GM18867 (cell line): Measurements from ENCODE around the gene TGIF2.

ENCODE experiments used
- ATAC-seq: cut with Tn5 transposase; IDR thresholded peaks from one replicate; pipeline ENCODE4 v1.9.1; 2021; ENCODE audit warnings: mild to moderate bottlenecking, moderate library complexity; ENCODE audit not compliant: unreplicated experiment

The TGIF2 gene

DNA sequence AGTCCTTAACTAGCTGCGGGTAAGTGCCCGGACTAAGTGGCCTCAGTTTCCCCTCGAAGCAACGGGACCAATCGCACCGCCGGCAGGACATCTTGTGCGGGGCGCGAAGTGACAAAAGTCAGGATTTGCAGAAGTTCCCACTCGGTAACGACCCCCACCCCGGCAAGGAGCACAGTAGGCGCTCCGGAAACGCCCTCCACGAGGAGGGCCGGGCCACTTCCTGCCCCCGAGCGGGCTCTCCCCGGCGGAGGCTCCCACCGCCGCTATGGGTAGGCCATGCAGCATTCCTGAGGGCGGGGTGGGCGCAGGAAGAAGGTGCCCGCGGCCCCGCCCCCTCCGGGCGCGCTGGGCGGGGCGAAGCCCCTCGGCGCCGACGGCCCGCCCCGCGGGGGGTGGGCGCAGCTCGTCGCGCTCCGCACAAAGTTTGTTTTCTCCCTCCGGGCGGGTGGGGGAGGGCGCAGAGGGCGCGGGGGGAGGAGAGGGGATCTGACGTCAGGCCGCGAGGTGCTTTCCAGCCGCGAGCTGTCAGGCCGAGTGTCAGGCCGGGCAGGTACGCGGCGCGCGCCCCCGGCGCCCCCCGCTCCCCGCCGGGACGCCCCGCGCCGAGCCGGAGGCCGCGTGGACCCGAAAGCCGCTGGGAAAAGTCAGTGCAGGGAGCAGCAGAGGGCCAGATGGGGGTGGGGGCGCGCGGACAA is at the start of gene TGIF2:
Gene TGIF2 (plus strand): TSS at position 495 of the 695 bp plus-strand sequence. CDS start 5,178 bp downstream, outside the sequence.
- ATAC-seq = peak; percentile 75

DNA sequence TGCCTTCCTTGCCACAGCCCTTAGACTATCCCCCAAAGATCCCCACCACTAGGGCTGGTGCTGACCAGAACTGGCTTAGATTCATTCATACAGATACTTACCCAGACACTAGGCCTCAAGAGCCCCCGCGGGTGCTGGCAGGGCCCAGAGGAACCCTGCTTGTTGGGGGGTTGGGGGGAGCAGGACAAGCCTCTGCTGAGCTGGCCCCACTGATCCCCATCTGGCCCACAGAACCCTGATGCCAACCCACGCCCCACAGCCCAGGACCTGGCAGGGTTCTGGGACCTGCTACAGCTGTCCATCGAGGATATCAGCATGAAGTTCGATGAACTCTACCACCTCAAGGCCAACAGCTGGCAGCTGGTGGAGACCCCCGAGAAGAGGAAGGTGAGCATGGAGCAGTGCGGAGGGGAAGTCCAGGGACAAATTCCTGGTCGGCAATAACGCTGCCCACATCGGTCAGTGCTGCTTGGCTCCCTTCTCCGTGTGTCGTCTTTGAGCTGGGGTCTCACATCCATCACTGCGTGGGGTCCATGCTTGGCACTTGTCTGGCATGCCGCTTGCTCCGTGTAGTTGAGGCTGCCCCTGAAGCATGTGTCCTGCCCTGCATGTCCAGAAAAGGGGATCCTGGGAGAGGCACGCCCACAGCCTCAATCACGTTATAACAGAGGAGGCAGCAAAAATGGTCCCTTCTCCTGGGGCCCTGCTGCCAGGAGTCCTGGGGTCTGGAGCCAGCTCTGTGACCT is 47.6 kb upstream of the TGIF2 start:
- no peak for ATAC-seq

DNA sequence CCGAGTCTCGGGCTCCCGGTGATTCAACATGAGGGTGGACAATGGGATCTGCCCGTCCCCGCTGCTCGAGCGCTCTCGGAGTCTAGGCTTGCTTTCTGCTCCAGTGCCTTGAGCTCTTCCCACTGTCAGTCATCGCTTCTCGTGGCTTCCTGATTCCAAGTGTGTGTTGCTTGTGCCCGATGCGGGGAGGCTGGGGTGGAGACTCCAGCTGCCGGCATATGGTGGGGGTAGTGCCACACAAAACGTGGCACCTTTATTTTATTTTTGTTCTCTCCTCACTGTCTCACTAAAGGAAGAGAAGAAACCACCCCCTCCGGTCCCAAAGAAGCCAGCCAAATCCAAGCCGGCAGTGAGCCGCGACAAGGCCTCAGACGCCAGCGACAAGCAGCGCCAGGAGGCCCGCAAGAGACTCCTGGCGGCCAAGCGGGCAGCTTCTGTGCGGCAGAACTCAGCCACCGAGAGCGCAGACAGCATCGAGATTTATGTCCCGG is 46.8 kb upstream of the TGIF2 start:
- ATAC-seq = no peak

DNA sequence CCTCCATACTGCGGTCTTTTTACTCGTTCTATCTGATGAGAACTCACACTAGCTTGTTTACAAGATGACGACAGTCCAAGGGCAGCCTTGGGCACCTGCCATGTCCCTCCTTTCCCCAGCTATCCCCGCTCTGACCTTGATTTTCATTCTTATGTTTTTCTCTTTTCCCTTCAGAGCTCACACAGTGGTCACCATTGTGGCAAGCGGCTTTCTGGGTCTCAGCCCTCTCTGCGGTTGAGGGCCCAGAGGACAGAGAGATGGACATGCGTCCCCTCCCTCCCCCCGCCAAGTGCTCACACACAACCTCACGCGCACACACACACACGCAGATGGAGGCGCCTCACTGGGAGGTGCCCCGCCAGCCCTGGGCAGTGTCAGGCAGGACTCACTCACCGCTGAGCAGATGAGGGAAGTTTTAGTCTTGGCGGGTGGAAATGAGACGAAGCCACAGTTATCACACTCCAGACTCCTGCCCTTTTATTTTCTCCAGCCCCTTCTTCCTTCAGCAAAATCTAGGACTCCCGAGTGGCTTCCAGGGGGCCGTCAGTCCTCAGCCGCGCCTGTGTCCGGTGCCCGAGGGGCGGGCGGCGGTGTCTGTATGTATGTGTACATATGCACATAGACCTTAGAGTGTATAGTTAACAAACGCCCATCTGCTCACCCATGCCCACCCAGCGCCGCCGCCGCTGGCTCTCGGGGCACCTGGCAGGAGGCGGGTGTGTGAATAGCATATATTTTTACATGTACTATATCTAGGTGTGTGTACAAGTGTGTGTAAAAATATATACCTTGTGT is 45.9 kb upstream of the TGIF2 start:
- ATAC-seq = no peak

DNA sequence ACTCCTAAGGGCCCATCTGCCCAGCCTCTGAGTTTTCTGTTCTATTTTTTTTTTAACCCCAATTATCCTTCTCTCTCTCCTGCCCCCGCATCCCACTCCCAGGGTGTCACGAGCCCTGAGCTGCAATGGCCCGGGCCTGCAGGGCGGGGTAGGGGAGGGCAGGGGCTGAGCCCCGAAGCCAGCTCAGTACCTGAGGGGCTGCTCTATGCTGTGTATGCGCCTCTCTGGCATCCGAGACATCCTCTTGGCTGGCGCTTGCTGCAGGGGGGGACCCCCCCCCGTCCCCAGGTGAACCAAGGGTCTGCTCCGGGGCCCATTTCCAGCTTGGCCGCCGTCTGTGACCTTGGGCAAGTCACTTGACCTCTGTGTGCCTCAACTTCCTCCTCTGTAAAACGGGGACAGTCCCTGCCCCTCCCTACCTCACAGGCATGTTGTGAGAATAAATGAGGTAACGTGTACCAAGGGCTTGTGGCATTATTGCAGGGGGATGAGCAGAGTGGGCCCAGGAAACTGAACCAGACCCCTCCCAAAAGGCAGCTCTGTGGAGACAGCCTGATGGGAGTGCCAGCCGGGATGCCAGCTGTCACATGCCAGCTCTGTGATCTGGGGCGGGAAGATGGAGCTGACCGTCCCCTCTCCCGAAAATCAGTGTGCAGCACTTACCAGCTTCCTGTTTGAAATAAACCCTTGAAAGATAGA is 45.1 kb upstream of the TGIF2 start:
- no peak for ATAC-seq

DNA sequence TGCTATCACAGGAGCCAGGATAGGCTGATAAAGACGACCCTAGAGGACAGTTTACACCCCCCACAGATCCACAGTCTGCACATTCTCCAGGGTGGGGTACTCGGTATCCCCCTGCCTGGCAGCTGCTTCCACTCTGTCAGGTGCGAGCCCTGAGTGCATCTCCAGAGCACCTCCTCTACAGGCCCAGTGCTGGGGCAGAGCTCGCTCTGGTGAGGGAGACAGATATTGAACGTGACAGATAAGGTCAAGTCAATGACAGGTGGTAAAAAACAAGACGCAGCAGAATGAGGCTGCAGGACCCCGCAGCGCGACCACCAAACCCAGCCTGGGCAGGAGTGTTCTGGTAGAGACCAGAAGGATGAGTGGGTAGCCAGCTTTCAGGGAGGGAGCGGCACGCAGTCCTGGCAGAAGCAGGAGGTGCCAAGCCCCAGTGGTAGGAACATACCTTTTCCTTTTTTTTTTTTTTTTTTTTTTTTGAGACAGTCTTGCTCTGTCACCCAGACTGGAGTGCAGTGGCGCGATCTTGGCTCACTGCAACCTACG is 44.5 kb upstream of the TGIF2 start:
- ATAC-seq = no peak

DNA sequence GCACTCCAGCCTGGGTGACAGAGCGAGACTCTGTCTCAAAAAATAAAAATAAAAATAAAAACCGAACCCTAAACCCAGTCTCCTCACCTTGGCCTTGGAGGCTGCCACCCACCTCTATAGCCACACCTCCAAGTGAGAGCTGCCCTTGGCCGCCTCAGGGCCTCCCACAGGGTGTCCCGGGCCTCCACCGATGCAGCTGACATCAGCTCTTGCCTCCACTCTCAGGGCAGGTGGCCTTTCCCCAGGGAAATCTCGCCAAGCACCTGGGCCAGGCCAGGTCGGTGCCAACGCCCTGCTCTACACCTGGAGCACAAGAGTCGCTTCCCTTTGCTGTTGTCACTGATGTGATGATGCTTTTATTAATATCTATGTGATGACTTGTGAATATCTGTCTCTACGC is 41.0 kb upstream of the TGIF2 start:
- no peak for ATAC-seq

DNA sequence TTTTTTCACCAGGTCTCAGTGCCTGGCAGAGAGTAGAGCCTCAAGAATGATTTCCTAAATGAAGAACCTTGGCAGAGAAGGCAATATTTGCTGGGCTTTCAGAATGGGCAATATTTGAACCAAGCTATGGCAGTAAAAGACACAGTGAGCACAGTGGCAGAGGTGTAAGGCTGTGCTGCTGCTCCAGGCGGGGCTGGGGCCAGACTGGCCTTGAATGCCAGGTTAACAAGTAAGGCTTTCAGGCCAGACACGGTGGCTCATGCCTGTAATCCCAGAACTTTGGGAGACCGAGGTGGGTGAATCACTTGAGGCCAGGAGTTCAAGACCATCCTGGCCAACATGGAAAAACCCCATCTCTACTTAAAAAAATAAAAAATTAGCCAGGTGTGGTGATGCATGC is 40.6 kb upstream of the TGIF2 start:
- ATAC-seq = no peak

DNA sequence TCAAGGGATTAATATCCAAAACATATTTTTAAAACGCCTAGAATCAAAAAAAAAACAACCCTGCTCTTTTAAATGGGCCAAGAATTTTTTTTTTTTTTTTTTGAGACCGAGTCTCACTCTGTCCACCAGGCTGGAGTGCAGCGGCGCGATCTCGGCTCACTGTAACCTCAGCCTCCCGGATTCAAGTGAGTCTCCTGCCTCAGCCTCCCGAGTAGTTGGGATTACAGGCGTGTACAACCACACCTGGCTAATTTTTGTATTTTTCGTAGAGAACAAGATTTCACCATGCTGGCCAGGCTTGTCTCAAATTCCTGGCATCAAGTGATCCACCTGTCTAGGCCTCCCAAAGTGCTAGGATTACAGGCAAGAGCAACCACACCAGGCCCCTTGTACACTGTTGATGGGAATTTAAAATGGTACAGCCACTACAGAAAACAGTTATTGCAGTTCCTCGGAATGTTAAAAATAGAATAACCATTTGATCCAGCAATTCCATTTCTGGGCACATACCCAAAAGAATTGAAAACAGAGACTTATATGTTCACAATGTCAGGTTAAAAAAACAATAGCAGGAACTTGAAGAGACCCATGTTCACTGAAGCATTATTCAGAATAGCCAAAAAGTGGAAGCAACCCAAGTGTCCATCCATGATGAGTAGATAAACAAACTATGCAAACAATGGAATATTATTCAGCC is 35.2 kb upstream of the TGIF2 start:
- ATAC-seq = no peak

DNA sequence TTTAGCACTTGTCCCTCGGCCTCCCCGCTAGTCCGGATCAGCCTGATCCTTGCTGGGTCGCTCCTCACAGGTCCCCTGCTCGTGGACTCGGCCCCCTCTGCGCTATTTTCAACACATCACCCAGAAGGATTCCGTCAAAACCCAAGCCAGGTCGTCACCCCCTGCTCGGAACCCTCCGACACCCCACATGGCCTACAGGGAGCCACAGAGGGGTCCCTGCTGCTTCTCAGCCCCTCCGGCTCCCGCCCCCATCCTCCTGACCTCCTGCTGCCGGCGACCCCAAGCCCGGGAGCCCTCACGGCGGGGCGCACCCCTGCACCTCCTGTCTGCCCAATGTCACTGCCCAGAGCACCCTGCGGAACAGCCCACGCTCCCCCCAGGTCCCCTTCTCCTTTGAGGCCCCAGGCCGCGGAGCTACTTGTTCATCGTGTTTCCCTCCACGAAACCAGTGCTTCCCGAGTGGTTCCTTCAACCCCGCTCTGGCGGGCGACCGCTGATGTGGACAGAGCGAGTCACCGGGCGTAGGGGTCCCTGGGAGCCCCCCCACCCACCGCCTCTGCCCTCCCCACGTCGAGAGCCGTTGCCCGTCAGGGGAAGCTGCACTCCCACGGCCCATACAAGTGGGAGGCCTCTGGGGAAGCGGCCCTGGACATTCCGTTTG is 32.7 kb upstream of the TGIF2 start:
- ATAC-seq = no peak

DNA sequence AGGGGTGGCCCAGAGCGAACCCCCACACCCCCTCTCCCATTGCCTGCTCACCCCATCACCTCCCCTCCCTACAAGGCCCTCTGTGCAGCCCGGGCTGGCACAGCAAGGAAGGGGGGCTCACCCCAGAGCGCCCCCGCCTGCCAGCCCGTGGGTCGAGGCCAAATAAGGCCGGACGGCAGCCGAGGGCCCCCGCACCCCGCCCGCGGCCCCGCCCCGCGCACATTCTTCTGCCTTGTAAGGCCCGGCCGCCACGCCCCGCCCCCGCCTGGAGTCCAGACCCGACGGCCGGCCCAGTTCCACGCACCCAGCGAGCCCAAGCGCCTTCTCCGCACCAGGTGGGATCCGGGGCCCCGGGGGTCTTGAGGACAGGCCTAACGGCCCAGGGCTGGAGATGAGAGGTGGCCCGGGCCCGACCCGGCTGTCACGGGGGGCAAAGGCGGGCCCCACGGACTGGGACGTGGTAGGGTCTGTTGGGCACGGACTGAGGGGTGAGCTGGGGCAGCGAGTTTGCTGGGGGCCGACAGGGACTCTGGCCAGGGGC is 32.1 kb upstream of the TGIF2 start, which contains the start of gene MYL9:
Gene MYL9 (plus strand): TSS at position 293 of the 541 bp plus-strand sequence. CDS start 3,366 bp downstream, outside the sequence.
- ATAC-seq = no peak

DNA sequence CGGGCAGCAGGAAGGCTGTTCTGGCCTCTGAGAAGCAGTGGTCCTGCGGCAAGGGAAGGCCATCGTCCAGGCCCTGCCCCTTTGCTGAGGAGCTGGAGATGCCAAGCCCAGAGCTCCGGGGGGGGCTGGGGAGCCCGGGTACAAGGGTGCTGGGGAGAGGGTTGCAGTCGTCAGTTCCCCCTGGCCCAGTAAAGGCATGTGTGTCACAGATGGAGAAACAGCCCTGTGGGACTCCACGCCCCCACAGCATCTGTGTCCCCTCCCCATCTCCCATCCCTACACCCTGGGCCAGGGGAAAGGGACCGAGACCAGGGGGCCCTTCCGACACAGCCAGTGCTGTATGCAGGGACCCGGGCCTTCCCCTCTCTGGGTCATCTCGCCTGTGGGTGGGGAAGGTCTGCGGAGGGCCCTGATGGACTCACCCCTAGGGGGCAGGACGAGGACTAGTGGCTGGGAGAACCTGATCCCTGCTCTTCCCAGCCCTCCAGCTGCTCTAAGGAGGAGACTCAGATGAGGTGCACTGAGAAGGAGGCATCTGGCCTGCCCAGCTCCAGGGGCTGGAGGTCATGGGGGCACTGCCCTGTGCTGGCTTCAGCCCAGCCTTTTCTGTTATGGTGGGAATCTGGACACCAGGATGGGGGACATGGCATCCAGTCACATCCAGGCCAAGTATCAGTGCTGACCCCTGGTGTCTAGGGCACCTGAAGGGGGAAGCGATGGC is 31.5 kb upstream of the TGIF2 start:
- no peak for ATAC-seq

DNA sequence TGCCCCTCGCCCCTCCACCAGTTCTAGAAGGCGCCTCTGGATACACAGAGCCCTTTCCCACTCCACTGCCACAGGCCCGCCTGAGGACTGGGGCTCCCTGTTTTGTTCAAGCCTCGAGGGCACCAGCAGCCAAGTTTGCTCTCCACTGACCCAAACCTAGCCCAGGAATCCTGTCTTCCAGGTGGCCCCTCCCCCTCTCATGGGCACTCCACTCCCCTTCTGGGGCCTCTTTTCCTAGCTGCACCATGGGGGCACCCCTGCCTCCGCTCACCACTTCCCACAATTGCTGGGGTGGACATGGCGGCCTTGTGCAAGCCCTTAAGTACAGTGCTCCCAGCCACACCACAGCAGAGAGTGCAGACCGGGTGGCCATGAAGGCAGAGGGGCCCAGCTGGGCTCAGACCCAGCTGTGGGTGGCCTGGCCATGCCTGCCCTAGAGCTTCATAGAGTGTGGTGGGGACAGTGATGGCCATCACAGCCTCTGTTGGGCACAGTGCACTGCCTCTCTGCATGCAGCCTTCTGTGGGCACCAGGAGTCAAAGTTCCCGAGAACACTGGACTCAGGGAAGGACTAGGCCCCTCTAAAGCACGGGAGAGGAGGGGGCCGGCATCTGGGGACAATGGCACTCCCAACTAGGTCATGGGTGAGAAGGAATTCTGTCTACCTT is 30.7 kb upstream of the TGIF2 start:
- ATAC-seq = no peak

DNA sequence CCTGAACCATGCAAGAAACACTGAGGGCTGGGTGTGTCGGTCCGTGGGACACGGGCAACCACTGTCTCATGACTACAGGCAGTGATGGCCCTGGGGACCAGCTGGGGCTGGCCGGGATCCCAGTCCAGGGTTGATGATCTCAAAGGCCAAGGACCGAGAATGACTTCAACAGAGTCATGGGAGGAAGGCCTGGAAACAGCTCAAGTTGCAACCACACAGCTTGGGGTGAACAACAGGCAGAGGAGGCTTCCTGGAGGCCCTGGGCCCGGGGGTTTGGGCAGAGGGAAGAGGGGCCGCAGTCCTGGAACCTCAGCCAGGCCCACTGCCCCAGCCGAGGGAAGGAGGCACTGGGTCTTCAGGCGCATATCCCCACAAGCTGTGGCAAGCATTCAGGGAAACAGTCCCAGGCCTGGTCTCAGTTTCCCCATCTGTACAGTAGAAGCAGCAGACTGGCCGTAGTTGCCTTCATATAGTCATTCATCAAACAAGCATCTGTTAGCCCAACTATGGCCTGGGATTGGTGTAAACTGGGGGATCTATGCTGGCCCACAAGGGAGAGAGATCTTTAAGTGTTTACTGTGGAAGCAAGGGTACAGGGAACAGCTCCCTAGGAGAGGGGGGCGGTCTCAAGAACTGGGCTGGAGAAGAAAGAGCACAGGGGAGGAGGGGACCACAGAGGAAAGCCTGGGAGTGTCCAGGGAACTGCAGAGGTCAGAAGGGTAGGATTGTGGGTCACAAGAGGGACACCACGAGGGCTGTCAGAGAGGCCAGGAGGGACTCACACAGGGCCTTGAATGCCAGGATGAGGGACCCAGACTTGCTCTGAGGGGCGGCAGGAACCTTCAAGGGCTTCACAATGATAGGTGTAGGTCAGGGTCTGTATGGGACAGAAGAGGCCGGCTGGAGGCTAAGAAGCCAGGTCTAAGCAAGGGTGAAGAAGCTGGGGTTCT is 29.9 kb upstream of the TGIF2 start:
- no peak for ATAC-seq

DNA sequence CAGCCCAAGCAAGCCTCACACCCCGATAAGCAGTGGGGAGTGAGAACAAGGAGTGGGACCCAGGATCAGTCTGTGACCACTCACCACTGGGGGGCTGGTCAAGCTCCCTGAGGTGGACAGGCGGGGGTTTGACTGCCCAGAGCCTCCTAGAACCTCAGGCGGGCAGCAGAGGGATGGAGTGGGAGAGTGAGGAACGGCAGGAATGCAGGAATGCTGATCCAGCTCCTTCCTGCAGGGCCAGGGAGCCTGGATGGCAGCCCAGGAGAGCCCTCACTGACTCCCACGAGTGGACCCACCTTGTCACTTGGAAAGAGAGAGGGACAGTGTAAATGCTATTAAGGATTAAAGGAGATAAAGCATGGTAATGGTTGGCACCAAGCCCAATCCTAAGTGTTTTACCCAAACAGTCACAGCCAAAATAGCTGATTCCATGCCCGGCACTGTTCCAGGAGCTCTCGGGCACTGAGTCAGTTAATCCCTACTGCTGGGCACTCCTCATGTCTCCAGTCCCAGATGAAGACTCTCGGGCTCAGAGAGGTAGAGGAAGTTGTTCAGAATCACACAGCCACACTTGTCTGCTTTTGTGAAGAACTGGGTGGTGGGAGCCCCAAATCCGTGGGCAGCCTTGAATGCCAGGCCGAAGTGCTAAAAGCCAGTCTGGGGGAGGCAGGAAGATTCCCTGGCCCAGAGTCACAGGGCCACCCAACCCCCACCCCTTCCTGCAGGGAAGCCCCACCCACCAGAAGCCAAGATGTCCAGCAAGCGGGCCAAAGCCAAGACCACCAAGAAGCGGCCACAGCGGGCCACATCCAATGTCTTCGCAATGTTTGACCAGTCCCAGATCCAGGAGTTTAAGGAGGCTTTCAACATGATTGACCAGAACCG is 29.0 kb upstream of the TGIF2 start:
- no peak for ATAC-seq
